OCI-LY1 (cell line): Measurements from ENCODE around the gene TEX47.

Source experiments
- CTCF ChIP-seq: fragments of 200-600 bp; sonication (generic), shearing (Covaris generic); IDR thresholded peaks from 2 replicates; pipeline ENCODE4 v1.5.1; 2017; ENCODE audit warnings: mild to moderate bottlenecking, antibody characterized with exemption, low read length, moderate library complexity, mixed read lengths
- EZH2 ChIP-seq: fragments of 200-600 bp; sonication (generic), shearing (Covaris generic); IDR thresholded peaks from 2 replicates; pipeline ENCODE4 v1.8.0; 2017; ENCODE audit warnings: borderline replicate concordance, mixed run types, mild to moderate bottlenecking, antibody characterized with exemption, low read length, moderate library complexity, mixed read lengths

- TF ChIP-seq CTCF, result no peak
- no peak for TF ChIP-seq EZH2
These were observed 36.1 kb downstream of the TEX47 start, which contains the start of gene ZNF804B for GRCh38 chr7:88759230-88760135.
